Astrocyte of the spinal cord (primary cell): ENCODE data around the gene CHCHD4.

Source experiments
- DNase-seq: peaks from one replicate; pipeline ENCODE4 v3.0.0; 2011; ENCODE audit warnings: low read depth, low spot score
- H3K4me3 ChIP-seq: 2 replicates; pipeline ENCODE4 v1.5.1; 2011; ENCODE audit warnings: low read depth, mild to moderate bottlenecking, low read length, moderate library complexity
- in situ Hi-C: cut with HindIII; loops from 2 replicates; pipeline ENCODE4 v1.10.0; 2017; ENCODE audit warnings: low sequenced_read_pairs
- TF ChIP-seq, protein P1 (sequence below): IDR thresholded peaks from 2 replicates; pipeline ENCODE4 v1.5.1; 2012; ENCODE audit warnings: low read depth, mild to moderate bottlenecking, low read length, inconsistent platforms

The CHCHD4 gene

DNA sequence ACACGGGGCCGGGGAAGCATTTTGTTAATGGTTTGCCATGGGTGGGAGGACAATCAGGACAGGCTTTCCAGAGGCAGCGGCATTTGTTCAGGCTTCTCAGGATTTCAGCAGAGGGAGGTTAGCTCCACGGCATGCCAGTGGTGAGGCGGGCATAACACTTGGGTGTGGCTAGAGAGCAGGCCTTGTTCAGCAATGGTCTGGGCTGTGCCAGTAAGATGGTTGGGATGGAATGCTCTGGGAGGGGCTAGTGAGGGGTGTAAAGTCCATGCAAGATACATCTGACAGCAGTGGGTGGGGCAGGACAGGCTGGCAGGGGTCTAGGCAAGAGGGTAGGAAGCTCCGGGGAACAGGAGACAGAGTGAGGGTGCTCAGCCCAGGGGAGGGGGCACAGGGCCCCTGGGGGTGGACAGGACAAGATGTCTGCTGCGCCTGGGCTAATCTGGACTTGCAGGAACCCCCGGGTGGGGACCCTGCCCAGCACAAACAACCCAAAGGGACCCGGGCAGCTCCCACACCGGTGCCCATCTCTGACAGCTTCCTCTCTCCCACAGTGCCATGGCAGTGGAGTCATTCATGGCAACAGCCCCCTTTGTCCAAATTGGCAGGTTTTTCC, 8.6 kb upstream of the CHCHD4 start:
- no peak overlapping the region for H3K4me3 ChIP-seq
- DNase-seq, result no peak
- in situ Hi-C loops, result no loop called here
- TF ChIP-seq, protein P1, sequence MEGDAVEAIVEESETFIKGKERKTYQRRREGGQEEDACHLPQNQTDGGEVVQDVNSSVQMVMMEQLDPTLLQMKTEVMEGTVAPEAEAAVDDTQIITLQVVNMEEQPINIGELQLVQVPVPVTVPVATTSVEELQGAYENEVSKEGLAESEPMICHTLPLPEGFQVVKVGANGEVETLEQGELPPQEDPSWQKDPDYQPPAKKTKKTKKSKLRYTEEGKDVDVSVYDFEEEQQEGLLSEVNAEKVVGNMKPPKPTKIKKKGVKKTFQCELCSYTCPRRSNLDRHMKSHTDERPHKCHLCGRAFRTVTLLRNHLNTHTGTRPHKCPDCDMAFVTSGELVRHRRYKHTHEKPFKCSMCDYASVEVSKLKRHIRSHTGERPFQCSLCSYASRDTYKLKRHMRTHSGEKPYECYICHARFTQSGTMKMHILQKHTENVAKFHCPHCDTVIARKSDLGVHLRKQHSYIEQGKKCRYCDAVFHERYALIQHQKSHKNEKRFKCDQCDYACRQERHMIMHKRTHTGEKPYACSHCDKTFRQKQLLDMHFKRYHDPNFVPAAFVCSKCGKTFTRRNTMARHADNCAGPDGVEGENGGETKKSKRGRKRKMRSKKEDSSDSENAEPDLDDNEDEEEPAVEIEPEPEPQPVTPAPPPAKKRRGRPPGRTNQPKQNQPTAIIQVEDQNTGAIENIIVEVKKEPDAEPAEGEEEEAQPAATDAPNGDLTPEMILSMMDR, result no peak

DNA sequence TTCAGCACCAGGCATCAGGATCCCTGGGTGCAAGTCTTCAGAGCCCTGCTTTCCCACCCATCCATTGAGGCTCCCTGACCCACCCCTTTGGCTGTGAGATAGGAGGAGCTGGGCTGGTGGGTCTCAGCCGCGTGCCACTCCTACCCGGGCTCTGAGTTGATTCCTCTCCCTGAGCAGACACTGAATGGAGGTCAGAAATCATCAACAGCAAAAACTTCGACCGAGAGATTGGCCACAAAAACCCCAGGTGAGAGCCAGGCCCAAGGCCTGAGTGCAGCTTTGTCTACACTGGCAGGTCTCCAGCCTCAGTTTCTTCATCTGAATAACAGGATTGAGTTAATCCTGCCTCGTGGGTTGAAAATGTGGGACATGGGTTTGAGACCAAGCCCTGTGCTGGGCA, 8.0 kb upstream of the CHCHD4 start:
- no peak overlapping the region for H3K4me3 ChIP-seq
- DNase-seq, result no peak
- TF ChIP-seq, protein P1, result no peak
- in situ Hi-C loops, result no loop called here

DNA sequence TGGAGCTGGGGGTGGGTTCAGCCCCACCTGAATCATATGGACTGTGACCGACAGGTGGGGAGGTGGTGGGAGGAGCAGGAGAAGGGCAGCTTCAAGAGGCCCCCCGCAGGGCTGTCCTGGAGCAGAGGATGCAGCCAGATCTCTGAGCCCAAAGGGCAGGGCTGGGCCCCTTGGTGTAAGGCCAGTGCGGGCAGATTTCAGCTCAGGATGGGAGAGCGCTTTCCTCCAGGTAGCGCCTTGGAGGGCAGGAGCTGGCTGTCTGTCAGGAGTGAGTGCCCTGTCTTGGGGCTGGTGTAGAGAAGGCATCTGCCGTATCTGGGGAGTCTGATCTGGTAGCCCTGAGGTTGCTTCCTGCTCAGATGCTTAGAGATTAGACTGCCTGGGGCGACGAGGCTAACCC, 7.5 kb upstream of the CHCHD4 start:
- H3K4me3 ChIP-seq, result no peak overlapping the region
- no peak for DNase-seq
- in situ Hi-C loops, result no loop called here
- TF ChIP-seq, protein P1, result no peak

DNA sequence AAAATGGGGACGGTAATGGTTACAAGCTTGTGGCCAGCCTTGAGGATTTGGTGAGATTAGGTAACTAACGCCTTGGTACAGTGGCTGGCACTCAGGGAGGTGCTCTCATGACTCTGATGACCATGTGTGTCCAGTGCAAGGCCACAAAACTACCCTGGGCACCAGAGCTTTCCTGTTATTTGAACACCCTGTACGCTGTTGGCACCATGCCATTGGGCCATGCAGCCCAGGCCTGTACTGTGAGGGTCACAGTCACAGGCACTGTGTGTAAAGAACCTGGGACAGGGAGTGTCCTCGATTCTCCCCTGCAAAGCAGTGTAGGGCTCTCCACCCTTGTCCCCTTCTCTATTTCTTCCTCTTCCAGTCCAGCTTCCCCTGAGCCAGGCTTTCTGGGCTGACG, 6.5 kb upstream of the CHCHD4 start:
- no peak for DNase-seq
- H3K4me3 ChIP-seq, result no peak overlapping the region
- TF ChIP-seq, protein P1, result no peak
- in situ Hi-C loops, result no loop called here

DNA sequence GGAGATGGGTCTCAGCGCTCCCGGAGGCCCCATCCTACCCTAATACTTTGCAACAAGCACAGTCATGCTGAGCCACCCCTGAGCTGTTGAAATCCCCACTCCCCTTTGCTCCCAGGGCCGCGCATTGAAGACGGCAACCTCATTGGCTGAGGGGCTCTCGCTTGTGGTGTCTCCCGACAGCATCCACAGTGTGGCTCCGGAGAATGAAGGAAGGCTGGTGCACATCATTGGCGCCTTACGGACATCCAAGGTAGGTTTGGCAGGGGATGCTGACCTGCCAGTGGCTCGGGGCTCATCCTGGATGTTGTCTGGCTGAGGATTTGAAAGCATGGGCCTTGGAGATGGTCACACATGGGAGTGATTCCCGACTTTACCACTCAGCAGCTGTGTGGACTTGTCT, 6.0 kb upstream of the CHCHD4 start:
- H3K4me3 ChIP-seq, result no peak overlapping the region
- no peak for DNase-seq
- TF ChIP-seq, protein P1, result no peak
- in situ Hi-C loops, result no loop called here

DNA sequence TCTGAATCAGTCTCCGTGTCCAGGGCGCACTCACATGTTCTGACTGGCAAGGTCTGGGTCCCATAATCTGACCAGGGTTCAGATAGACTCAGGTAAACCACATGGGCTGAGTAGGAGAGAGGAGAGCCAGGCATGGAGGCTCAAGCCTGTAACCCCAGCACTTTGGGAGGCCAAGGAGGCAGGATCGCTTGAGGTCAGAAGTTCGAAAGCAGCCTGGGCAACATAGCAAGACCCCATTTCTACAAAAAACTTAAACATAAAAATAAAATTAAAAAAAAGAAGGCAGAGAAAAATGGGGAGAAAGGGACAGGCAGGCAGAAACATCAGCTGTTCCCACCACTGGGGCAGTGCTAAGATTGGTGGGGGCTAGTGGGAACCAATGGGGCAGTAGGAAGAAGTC, 5.6 kb upstream of the CHCHD4 start:
- TF ChIP-seq, protein P1, result no peak
- in situ Hi-C loops, result no loop called here
- no peak overlapping the region for H3K4me3 ChIP-seq
- no peak for DNase-seq

DNA sequence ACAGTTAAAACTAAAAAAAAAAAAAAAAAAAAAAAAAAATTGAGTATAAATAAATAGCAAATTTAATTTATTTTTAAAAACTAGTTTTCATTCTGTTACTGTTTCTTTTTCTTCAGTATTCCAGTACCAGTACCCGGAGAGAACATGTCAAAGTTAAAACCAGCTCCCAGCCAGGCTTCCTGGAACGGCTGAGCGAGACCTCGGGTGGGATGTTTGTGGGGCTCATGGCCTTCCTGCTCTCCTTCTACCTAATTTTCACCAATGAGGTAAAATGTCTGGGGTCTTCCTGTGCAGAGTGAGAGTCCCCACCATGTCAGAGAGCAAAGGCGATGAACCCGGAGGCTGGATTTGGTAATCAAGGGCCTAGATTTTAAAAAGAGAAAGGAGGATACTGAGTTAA, 4.6 kb upstream of the CHCHD4 start:
- TF ChIP-seq, protein P1, result no peak
- no peak for DNase-seq
- no peak overlapping the region for H3K4me3 ChIP-seq
- in situ Hi-C loops, result no loop called here
